Fibroblast of skin of right quadriceps (primary cell): Measurements from ENCODE around the gene NSMCE1.
A peak's percentile ranks its signal among the peaks of the same experiment; 100 is the strongest.

Experiments used
- DNase-seq: peaks from one replicate; pipeline ENCODE4 v3.0.0-alpha.2; 2013

Gene NSMCE1

DNA sequence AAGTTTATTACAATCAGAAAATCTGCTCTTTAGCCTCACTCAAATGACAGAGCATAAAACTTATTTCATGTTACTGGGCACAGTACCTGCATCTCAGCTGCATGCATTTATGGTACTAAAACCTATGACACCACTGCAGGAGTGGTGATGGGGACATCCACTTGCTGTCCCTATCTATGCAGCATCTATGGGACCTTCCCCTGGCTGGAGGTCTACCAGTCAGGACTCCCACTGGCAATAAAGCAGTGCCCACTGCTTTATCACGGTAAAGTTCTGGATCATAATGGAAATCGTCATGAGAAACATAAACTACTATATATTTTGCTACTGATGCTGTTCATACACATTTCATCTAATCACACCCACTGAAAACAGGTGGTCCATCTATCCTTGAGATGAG lies 26.2 kb downstream of the NSMCE1 start:
- DNase-seq, result no peak

DNA sequence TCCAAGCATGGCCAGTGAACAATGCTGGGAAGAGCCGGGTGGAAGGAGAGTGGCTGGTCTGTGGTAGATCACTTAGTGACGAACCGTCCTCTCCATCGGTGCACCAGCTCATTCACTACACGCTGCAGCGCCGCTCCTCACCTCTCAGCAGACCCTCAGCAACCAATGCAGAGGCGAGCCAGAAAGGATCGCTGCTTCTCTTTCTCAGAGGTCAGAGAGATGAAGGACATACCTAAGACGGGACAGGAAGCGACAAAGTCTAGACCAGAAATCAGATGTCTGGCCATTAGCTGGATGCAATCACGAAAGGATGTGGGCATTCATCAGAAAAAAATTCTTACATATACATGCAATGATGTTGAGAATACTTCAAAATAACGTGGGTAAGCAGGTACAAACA lies 26.9 kb downstream of the NSMCE1 start:
- no peak for DNase-seq

- DNase-seq, result peak; percentile 72
These were observed 27.5 kb downstream of the NSMCE1 start for GRCh38 chr16:27240948-27241531.

DNA sequence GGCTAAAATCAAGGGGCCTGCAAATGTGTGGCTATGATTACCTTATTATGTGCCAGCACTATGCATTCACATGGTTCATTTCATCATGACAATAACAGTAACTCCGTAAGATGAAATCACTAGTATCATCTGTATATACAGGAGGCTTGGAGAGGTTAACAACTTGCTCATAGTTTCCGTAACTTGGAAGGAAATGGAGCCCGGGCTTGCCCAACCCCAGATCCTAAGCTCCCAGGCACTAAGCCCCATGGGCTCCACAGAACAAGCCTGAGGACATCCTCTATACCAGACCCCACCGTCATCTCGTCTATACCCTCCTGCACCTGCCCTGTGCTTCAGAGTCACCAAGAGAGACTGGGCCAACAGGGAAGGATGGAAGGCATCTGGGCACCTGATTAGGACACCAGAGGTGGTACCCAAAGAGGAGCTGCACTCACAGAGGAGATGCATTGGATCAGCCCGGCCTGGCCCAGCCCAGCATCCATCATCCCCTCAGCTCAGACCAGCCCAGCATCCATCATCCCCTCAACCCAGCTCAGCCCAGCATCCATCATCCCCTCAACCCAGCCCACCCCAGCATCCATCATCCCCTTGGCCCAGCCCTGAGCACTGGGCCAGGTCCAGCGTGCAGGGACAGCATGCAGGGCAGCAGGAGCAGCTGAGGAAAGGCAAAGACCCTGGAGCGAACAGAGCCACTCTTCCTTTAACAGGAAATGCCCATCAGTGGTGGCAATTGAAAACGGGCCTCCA lies 28.5 kb downstream of the NSMCE1 start:
- no peak for DNase-seq

DNA sequence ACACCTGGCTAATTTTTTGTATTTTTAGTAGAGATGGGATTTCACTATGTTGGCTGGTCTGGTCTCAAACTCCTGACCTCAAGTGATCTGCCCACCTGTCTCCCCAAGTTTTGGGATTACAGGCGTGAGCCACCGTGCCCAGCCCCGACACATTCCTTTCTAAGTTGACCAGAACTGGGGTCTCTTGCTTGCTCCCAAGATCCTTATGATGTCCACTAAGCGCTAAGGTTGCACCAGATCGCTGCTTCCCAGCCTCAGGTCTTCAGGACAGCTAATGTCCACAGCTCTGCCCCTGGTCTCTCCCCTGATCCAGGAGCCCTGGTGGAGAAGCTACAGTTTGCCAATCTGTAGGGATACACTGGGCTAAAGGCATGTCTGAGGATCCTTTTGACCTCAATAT lies 29.5 kb downstream of the NSMCE1 start:
- no peak for DNase-seq

DNA sequence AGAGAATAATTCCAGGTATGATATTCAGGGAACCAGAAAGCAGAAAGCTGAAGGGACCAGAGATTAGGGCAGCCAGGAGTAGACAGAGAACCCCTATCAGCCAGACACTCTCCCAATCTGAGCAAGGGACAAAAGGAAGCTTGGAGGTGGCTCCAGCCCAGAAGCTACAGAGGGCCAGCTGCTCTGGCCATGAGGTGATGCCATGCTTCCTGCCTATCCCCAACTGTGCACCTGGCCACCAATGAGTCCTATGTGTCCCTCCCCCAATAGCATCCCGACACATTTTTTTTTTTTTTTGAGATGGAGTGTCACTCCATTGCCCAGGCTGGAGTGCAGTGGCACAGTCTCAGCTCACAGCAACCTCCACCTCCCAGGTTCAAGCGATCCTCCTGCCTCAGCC lies 30.0 kb downstream of the NSMCE1 start:
- no peak for DNase-seq

DNA sequence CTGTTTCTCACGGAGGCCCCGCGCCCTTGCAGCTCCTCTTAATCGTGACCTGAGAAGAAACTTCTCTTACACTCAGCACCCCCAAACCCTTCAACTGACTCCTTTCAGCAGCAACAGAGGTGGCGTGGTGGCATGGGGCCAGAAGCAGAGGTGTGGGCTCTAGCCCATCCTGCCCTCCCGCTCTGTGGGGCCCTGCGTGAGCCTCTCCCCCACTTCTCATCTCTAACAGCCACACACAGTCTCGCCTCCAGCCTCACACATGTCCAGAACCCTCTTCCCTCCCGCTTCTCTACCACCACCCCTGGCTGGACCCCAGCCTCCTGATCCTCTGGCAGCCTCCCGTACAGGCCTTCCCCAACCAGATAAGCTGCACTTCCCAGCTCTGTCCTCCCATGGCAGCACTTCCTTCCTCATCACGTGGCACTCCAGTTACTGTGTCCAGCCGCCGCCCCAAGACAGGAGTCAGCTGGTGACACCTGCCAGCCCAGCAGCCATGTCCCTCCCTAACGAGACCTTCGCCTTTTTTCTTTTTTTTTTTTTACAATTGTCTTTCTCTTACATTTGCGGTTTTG lies 30.5 kb downstream of the NSMCE1 start:
- DNase-seq, result no peak

DNA sequence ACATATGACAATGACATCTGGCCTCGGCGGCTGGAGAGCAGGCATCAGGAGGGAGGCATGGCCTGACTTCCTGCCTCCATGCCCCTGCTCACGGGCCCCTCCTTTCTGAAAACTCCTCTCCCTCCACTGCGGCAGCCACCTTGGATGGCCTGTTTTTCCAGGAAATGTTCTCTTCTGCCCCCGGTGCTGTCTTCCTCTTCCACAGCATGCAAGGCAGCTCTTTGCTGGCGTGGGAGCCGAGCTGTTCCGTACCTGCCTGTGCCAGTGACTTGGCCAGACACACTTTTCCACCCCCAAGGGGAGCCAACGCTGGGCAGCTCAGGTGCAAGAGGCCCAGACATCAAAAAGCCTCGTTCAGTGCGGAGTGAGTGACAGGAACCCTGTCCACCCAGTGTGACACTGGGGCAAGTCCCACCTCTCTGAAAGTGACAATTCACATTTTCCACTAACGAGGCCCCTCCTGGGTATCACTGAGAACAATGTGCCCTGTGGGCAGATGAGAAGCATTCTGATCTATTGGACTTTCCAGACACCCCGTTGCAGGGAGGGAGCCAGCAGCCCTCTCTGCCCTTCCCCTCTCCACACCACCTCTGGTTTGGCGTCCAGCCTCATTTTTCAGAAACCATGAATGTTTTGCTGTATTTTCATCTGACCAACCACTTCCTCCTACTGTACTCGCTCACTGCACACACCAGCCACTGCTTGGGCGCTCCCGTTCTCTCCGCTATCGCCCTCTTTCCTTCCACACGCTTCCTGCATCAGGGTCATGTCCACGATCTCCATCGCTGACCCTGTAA lies 31.2 kb downstream of the NSMCE1 start:
- peak; percentile 23 for DNase-seq

GRCh38 chr16:27236635-27237218 lies 31.8 kb downstream of the NSMCE1 start:
- no peak for DNase-seq

DNA sequence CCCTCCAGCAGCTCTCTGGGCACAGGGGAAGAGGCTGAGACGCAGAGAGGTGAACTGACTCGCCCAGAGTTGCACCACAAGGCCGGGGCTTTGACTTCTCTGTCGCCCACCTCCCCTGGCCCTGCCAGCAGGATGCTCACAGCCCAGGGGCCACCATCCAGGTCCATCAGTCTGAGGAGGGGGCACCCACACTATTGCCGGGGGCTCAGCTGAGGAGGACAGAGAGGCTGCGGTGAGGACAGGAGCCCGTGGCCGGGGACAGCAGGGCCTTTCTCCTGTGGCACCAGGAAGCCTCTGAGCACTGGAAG lies 32.7 kb downstream of the NSMCE1 start:
- DNase-seq, result no peak

- DNase-seq, result peak; percentile 88
These were observed 33.3 kb downstream of the NSMCE1 start for GRCh38 chr16:27235055-27235937.

DNA sequence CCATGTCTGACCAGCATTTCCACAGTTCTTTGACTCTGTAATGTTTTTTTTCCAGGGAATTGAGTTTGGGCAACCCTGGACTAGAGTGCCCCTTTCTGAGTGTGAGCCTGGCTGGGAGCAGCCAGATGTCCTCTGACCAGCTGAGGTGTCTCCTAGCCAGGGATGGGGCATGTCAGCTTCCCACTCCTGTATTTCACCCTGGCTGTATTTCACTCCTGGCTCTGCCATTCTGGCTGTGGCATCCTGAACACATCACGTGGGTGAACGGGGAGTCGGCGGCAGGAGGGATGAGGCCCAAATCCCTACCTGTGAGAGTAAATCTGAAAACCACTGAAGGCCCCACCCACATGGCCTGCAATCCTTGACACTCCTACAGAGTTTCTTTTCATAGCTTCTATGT lies 34.0 kb downstream of the NSMCE1 start:
- DNase-seq, result no peak

DNA sequence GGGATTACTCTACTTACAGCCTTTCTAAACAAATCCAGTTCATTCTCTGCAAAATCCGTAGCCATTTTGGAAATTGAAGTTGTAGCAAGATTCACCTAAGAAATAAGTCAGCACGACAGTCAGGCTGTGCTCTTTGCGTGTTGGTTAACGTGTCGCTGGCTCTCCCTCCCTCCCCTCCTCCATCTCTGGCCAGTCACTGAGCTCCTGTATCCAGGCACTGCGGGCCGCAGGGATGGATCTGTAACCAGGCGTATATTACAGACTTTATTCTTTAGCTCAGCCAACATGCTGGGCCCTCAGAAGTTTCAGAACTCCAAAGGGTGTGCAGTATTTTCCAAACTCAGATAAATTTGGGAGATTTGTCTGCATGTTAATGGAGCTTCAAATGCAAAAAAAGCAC lies 34.4 kb downstream of the NSMCE1 start:
- DNase-seq, result no peak

- DNase-seq, result no peak
These were observed 34.8 kb downstream of the NSMCE1 start for GRCh38 chr16:27233731-27234130.

GRCh38 chr16:27232901-27233625 lies 35.5 kb downstream of the NSMCE1 start:
- no peak for DNase-seq

GRCh38 chr16:27232061-27232900 lies 36.3 kb downstream of the NSMCE1 start:
- no peak for DNase-seq

GRCh38 chr16:27231692-27232060 lies 36.9 kb downstream of the NSMCE1 start:
- DNase-seq, result no peak

GRCh38 chr16:27230562-27231001 lies 38.0 kb downstream of the NSMCE1 start:
- DNase-seq, result no peak

DNA sequence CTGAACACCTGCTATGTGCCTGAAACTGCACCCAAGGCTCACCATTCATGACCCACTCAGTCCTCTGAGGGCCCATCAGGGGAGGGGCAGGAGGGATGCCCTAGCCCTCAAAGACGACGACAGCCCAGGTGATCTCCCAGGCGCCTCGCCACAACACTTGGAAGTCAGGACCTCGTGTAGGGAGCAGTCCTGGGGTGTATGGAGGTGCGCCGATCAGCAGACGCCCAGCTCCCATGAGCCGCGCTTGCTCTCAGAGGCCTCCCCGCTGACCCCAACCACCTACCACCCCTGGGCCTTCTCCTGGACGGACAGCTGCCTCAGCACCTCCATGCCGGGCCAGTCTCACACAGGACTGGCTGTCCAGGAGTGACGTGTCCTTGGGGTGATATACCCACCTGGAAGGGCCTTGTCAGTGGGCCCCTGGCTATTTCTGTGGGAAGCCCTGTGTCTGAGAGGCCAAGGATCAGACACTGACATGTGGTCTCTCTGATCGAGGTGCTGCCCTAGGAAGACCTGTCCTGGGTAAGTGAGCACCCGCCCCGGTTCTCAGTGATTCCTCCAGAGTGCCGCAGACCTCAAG lies 38.6 kb downstream of the NSMCE1 start:
- no peak for DNase-seq
